ENCODE results near the gene GDPD5. TPM values are rescaled to one million over a fixed set of nuclear protein-coding genes. Genes with fewer than 3 reads are reported as not detected.

GDPD5 gene
- total RNA-seq, 1 experiment from 2014 or later = 7.8 TPM

DNA sequence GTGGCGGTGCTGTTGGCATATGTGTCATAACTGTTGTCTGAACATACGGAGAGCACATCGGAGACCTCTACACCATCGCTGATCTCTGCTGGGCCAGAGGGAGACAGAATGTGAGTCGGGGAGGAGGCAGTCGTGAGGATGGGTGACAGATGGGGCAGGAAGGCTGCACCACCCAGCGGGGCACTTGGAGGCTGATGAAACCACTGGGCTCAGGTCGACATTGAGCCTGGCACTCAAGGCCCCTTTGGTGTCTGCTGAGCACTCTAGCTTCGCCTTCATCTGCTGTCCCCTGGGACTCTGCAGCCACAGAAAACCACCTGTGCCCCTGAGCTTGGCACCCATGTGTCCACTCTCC, 90.2 kb downstream of the GDPD5 start:
- H4K20me1 ChIP-seq (ENCODE audit: control insufficient read depth, insufficient read depth, insufficient read length) = no peaks in the 10 kb centered on the region
- Mint-ChIP-seq H3K9me3 (peaks cover 2 to 6% of the 10 kb centered on the region in 2 experiments; a peak in 3 of 5 replicates), H3K27ac (no peak overlapping the region), H3K4me3 (no peak overlapping the region), H3K36me3 (ENCODE audit: insufficient read depth in 1 of 3, low read depth in 3 of 3) (no peaks in the 10 kb centered on the region; a peak in 2 of 7 replicates), H3K4me1 (peaks cover 28 to 43% of the 10 kb centered on the region in 2 experiments), H3K27me3 (ENCODE audit: low read depth) (peaks cover 43% of the 10 kb centered on the region)
- TF ChIP-seq CTCF (conservative IDR thresholded peaks at IDR 0.05) = no peak
- no peak for DNase-seq
- WGBS (ENCODE audit: extremely low coverage, insufficient read length, low lambda C conversion rate) = no CpG with 5 or more reads among the region's 9 CpGs
- H3K27me3 ChIP-seq (ENCODE audit: insufficient read depth, low read length) = peaks cover 24% of the 10 kb centered on the region
- no peak overlapping the region for H2BK12ac ChIP-seq (ENCODE audit: insufficient read length, low read depth, low read length)
- H3K4me2 ChIP-seq (ENCODE audit: insufficient read depth, insufficient read length, low read length) = no peak overlapping the region
- H4K91ac ChIP-seq (ENCODE audit: insufficient read length, low read depth, low read length) = no peak overlapping the region
- H2AK5ac ChIP-seq (ENCODE audit: insufficient read length, low read length) = no peak overlapping the region
- no peak overlapping the region for H4K5ac ChIP-seq (ENCODE audit: insufficient read length, low read depth, low read length)
- H3K79me1 ChIP-seq (ENCODE audit: insufficient read depth, low read depth, low read length, poor library complexity, severe bottlenecking) = no peaks in the 10 kb centered on the region
- H3K56ac ChIP-seq (ENCODE audit: insufficient read length, low read depth, low read length) = no peak overlapping the region
- H3K4me1 ChIP-seq (ENCODE audit: insufficient read depth, low read length) = peaks cover 3% of the 10 kb centered on the region; the same call in 1 of the 2 replicates
- H3K9me3 ChIP-seq (ENCODE audit: control insufficient read depth, low read depth, low read length) = no peaks in the 10 kb centered on the region
- H2BK20ac ChIP-seq (ENCODE audit: low read depth, low read length, poor library complexity, severe bottlenecking) = no peak overlapping the region
- H4K8ac ChIP-seq (replicated peaks; ENCODE audit: insufficient read length, low read depth, low read length) = no peak overlapping the region
- H2BK15ac ChIP-seq (ENCODE audit: low read depth, low read length) = no peak overlapping the region
- H3T11ph ChIP-seq (ENCODE audit: low read length) = no peak overlapping the region
- no peak overlapping the region for H3K23ac ChIP-seq (ENCODE audit: insufficient read length, low read depth, low read length)
- no peak overlapping the region for H2BK5ac ChIP-seq (ENCODE audit: insufficient read length, low read length)
- H3K79me2 ChIP-seq (ENCODE audit: insufficient read depth, low read length) = no peaks in the 10 kb centered on the region
- no peak overlapping the region for H2BK120ac ChIP-seq (ENCODE audit: low read depth, low read length, poor library complexity, severe bottlenecking)
- no peak overlapping the region for H3K18ac ChIP-seq (ENCODE audit: insufficient read length, low read depth, low read length)
- no peak overlapping the region for H3K4ac ChIP-seq (ENCODE audit: low read depth, low read length)
- H3K9ac ChIP-seq (ENCODE audit: extremely low read depth, insufficient read length, low read length) = no peak overlapping the region
- no peak overlapping the region for H3K27ac ChIP-seq (ENCODE audit: insufficient read length, low read depth, low read length)
- H2AFZ ChIP-seq (ENCODE audit: low read length) = no peak overlapping the region
- H3K23me2 ChIP-seq (ENCODE audit: insufficient read length, low read depth, low read length, poor library complexity, severe bottlenecking) = peaks cover 2% of the 10 kb centered on the region
- no peak overlapping the region for H3K14ac ChIP-seq (ENCODE audit: insufficient read depth, low read length)
